Fibroblast of villous mesenchyme (primary cell): ENCODE measurements around the gene SNTB2. TPM values are rescaled to one million over a fixed set of nuclear protein-coding genes. Genes with fewer than 3 reads are reported as not detected.

Experiments used
- DNase-seq: peaks from one replicate; pipeline ENCODE4 v3.0.0-alpha.2; 2010; ENCODE audit warnings: low read depth
- H3K4me3 ChIP-seq: 2 replicates; pipeline ENCODE4 v1.5.1; 2011; ENCODE audit warnings: low read depth, mild to moderate bottlenecking, low read length
- total RNA-seq: library from RNA; depleted of rRNA; stranded (reverse); fragments of >200 nt; gene quantifications from 2 replicates; pipeline ENCODE4 v1.2.3, GENCODE V29; 2012
- TF ChIP-seq, protein P1 (sequence below): IDR thresholded peaks from 2 replicates; pipeline ENCODE4 v1.5.1; 2012; ENCODE audit warnings: low read depth, mild to moderate bottlenecking, low read length; ENCODE audit not compliant: insufficient read depth

Gene SNTB2
- total RNA-seq, 1 donor, result 73.4 TPM

DNA sequence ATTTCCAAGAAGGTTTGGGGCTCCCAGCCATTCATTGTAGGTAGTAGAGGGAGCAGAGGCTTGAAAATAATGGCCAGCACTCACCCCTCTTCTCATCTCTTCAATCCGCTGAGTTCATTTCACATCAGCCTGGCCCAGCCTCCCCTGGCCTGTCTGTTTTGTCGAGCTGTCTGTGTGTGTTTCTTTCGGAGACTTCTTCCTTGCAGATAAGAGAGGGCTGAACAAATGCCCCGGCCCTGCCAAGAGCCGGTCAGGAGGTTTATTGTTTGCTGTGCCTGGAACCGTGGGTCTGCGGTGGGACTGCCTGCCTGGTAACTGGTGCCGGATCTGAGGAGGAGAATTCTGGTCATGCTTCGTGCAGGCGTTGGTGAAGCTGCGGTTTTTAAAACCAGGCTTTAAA is 127.6 kb downstream of the SNTB2 start:
- TF ChIP-seq, protein P1, sequence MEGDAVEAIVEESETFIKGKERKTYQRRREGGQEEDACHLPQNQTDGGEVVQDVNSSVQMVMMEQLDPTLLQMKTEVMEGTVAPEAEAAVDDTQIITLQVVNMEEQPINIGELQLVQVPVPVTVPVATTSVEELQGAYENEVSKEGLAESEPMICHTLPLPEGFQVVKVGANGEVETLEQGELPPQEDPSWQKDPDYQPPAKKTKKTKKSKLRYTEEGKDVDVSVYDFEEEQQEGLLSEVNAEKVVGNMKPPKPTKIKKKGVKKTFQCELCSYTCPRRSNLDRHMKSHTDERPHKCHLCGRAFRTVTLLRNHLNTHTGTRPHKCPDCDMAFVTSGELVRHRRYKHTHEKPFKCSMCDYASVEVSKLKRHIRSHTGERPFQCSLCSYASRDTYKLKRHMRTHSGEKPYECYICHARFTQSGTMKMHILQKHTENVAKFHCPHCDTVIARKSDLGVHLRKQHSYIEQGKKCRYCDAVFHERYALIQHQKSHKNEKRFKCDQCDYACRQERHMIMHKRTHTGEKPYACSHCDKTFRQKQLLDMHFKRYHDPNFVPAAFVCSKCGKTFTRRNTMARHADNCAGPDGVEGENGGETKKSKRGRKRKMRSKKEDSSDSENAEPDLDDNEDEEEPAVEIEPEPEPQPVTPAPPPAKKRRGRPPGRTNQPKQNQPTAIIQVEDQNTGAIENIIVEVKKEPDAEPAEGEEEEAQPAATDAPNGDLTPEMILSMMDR, result no peak
- no peak overlapping the region for H3K4me3 ChIP-seq
- no peak for DNase-seq

- no peak for DNase-seq
- H3K4me3 ChIP-seq, result no peak overlapping the region
- TF ChIP-seq, protein P1, result no peak
Measured at GRCh38 chr16:69315486-69316311, 128.7 kb downstream of the SNTB2 start.

DNA sequence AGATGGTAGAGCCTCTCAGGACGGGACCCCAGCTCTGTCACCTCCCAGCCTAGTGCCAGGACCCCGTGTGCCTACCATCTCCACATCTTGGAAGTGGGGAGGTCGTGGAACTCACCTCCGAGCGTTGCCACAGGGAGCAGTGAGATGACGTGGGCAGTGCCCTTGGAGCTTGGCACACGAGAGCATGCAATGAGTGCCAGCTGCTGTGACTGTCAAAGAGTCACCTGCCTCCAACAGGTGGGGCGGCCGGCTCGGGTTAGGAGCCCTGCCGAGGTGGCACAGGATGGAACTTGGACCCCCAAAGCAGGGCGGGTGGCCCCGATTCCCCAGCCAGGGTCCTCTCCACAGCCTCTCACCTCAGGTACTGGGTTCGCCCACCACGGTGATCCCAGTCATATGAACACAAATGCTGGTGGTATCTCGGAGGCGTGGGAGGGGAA is 129.7 kb downstream of the SNTB2 start:
- no peak for DNase-seq
- TF ChIP-seq, protein P1, result no peak
- H3K4me3 ChIP-seq, result no peak overlapping the region

DNA sequence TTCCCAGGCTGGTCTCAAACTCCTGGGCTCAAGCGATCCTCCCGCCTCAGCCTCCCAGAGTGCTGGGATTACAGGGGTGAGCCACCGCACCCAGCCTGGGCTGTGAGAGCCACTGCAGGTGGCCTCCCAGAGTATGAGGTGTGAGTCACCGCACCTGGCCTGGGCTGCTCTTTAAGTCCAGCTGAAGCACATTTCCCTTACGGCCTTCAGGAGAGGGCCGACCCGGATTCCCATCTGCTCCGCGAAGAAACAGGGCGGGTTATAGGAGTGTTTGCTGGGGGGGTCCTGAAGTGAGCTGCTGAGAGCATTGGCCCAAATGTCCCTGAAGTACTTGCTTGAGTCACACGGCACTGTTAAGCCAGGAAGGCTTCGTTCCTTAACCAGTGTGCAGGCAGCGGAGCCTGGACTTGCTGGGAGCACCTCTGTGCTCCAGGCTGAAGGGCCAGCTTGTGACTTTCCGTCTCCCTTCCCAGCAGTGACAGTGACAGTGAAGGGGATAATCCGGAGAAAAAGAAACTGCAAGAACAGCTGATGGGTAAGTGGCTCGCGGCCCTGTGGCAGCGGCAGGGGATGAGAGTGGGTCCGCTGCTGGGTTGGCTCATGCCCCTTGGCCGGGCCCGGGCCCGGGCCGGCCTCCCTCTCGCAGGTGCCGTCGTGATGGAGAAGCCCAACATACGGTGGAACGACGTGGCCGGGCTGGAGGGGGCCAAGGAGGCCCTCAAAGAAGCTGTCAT is 131.4 kb downstream of the SNTB2 start:
- no peak for DNase-seq
- H3K4me3 ChIP-seq, result no peak overlapping the region
- TF ChIP-seq, protein P1, result no peak

GRCh38 chr16:69318911-69319289 is 131.9 kb downstream of the SNTB2 start:
- H3K4me3 ChIP-seq, result no peak overlapping the region
- TF ChIP-seq, protein P1, result no peak
- DNase-seq, result no peak

DNA sequence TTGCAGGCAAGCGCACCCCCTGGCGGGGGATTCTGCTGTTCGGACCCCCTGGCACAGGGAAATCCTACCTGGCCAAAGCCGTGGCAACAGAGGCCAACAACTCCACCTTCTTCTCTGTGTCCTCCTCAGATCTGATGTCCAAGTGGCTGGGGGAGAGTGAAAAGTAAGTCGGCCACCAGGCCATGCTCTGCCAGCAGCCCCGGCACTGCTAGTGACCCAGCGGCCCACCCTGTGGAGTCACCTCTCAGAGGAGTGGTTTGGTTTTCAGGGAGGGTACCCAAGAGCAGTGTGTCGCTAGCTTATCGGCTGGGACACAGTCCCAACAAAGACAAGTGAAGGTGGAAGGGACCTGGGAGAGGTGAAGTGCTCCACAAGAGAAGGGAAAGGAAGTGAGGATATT is 132.4 kb downstream of the SNTB2 start:
- DNase-seq, result no peak
- H3K4me3 ChIP-seq, result no peak overlapping the region
- TF ChIP-seq, protein P1, result no peak
